SK-N-SH (cell line): Measurements from ENCODE around the gene TARDBP.

Source experiments
- CTCF ChIP-seq: fragments of 200-600 bp; sonication (generic); IDR thresholded peaks from 2 replicates; pipeline ENCODE4 v1.6.1; 2017; ENCODE audit warnings: antibody characterized with exemption, mild to moderate bottlenecking, moderate library complexity
- IRF3 ChIP-seq: fragments of 150-350 bp; IDR thresholded peaks from 2 replicates; pipeline ENCODE4 v1.6.1; 2016; ENCODE audit warnings: mild to moderate bottlenecking, low read depth, low read length
- PBX3 ChIP-seq: IDR thresholded peaks from 2 replicates; pipeline ENCODE4; 2012
- RXRA ChIP-seq: IDR thresholded peaks from 2 replicates; pipeline ENCODE4 v1.4.0; 2012; ENCODE audit warnings: low read depth, mild to moderate bottlenecking, borderline replicate concordance
- USF1 ChIP-seq: IDR thresholded peaks from 2 replicates; pipeline ENCODE4 v1.4.0; 2012; ENCODE audit warnings: low read depth, borderline replicate concordance
- TF ChIP-seq, protein P1 (sequence below): IDR thresholded peaks from 2 replicates; pipeline ENCODE4 v1.6.1; 2012; ENCODE audit warnings: mild to moderate bottlenecking, low read depth, low read length, moderate library complexity

DNA sequence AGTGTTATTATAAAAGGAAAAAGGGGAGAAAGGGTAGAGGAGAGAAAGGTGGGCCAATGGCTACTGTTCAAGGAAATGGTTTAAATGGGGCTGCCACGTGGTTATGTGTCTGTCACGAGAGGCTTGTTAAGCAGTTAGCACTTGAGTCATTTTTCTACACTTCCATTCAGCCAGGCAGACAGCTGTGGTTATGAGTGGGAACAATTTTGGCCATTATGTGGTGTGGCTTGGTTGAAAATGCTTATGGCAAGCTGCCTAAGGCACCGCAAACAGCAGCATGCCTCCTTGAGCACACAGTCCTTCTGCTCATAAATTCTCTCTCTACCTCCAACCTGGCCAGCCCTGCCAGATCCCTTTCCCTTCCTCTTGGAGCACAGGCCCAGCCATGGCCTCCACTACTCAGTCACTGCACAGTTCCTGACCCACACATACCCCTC lies 50.5 kb downstream of the TARDBP start:
- TF ChIP-seq CTCF (no peak), PBX3 (no peak), IRF3 (no peak), RXRA (no peak), USF1 (no peak)
- TF ChIP-seq, protein P1, sequence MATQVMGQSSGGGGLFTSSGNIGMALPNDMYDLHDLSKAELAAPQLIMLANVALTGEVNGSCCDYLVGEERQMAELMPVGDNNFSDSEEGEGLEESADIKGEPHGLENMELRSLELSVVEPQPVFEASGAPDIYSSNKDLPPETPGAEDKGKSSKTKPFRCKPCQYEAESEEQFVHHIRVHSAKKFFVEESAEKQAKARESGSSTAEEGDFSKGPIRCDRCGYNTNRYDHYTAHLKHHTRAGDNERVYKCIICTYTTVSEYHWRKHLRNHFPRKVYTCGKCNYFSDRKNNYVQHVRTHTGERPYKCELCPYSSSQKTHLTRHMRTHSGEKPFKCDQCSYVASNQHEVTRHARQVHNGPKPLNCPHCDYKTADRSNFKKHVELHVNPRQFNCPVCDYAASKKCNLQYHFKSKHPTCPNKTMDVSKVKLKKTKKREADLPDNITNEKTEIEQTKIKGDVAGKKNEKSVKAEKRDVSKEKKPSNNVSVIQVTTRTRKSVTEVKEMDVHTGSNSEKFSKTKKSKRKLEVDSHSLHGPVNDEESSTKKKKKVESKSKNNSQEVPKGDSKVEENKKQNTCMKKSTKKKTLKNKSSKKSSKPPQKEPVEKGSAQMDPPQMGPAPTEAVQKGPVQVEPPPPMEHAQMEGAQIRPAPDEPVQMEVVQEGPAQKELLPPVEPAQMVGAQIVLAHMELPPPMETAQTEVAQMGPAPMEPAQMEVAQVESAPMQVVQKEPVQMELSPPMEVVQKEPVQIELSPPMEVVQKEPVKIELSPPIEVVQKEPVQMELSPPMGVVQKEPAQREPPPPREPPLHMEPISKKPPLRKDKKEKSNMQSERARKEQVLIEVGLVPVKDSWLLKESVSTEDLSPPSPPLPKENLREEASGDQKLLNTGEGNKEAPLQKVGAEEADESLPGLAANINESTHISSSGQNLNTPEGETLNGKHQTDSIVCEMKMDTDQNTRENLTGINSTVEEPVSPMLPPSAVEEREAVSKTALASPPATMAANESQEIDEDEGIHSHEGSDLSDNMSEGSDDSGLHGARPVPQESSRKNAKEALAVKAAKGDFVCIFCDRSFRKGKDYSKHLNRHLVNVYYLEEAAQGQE: no peak
